ENCODE results near the gene ACAD8.

DNA sequence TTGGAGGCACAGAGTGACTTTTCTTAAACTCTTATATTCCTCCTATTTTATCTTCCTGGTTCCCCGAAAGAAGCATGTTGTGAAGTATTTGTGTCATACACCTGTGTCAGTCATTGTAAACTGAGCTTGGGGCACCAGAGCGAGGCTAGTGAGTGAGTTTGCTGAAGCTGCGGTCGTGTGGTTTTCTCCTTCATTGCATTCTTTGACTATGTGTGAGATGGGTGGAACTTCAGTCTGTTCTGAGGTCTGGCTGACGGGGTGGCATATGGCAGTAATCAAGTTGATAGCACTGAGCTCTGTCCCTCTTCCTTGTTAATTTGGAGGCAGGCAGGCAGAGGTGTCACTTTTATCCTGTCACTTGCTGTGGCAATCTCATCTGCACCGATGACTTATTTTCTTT lies 24.7 kb upstream of the ACAD8 start:
- TF ChIP-seq, protein P1, sequence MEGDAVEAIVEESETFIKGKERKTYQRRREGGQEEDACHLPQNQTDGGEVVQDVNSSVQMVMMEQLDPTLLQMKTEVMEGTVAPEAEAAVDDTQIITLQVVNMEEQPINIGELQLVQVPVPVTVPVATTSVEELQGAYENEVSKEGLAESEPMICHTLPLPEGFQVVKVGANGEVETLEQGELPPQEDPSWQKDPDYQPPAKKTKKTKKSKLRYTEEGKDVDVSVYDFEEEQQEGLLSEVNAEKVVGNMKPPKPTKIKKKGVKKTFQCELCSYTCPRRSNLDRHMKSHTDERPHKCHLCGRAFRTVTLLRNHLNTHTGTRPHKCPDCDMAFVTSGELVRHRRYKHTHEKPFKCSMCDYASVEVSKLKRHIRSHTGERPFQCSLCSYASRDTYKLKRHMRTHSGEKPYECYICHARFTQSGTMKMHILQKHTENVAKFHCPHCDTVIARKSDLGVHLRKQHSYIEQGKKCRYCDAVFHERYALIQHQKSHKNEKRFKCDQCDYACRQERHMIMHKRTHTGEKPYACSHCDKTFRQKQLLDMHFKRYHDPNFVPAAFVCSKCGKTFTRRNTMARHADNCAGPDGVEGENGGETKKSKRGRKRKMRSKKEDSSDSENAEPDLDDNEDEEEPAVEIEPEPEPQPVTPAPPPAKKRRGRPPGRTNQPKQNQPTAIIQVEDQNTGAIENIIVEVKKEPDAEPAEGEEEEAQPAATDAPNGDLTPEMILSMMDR (optimal IDR thresholded peaks at IDR 0.05 in 1 of 3, IDR thresholded peaks at IDR 0.05 in 1 of 3, conservative IDR thresholded peaks at IDR 0.05 in 1 of 3; ENCODE audit: extremely low read depth in 1 of 3, insufficient read depth in 2 of 3, low read length in 3 of 3) = no peak
- TF ChIP-seq EZH2 (IDR thresholded peaks at IDR 0.05; ENCODE audit: low read length) = no peak

All from keratinocyte (primary cell).